NT2/D1 (cell line): Measurements from ENCODE around the gene PRSS27.
A peak's percentile ranks its signal among the peaks of the same experiment; 100 is the strongest.

Experiments used
- DNase-seq: peaks from one replicate; pipeline ENCODE4 v3.0.0-alpha.2; 2011; ENCODE audit warnings: low read depth, low spot score
- H3K27me3 ChIP-seq: 2 replicates; pipeline ENCODE4 v1.6.0; 2011; ENCODE audit warnings: mild to moderate bottlenecking; ENCODE audit not compliant: insufficient read length, insufficient read depth
- H3K36me3 ChIP-seq: 2 replicates; pipeline ENCODE4 v1.6.1; 2011; ENCODE audit warnings: mild to moderate bottlenecking, low read length, mixed read lengths; ENCODE audit not compliant: insufficient read depth, insufficient read length
- H3K4me1 ChIP-seq: 2 replicates; pipeline ENCODE4 v1.5.1; 2011; ENCODE audit not compliant: insufficient read depth, insufficient read length
- H3K4me3 ChIP-seq: 2 replicates; pipeline ENCODE4 v1.5.1; 2011; ENCODE audit warnings: low read depth; ENCODE audit not compliant: insufficient read length
- H3K9ac ChIP-seq: 2 replicates; pipeline ENCODE4 v1.6.0; 2011; ENCODE audit warnings: low read depth; ENCODE audit not compliant: insufficient read length
- H3K9me3 ChIP-seq: 2 replicates; pipeline ENCODE4 v1.5.1; 2011; ENCODE audit warnings: mild to moderate bottlenecking, low read length; ENCODE audit not compliant: insufficient read depth
- SUZ12 ChIP-seq: IDR thresholded peaks from 2 replicates; pipeline ENCODE4 v1.6.1; 2011; ENCODE audit not compliant: insufficient read length, insufficient read depth; ENCODE audit errors: extremely low read depth
- YY1 ChIP-seq: IDR thresholded peaks from 2 replicates; pipeline ENCODE4 v1.6.1; 2011; ENCODE audit not compliant: insufficient read length, insufficient read depth
- ZNF274 ChIP-seq: IDR thresholded peaks from 2 replicates; pipeline ENCODE4 v1.6.1; 2011; ENCODE audit warnings: mild to moderate bottlenecking, low read depth, low read length

The PRSS27 gene

GRCh38 chr16:2751577-2752034, 31.6 kb upstream of the PRSS27 start:
- peaks cover 8% of the 10 kb centered on the region for H3K4me1 ChIP-seq
- peaks cover 46% of the 10 kb centered on the region for H3K36me3 ChIP-seq
- H3K4me3 ChIP-seq = peak overlapping the region; percentile 98
- TF ChIP-seq SUZ12 = no peak
- no peak for TF ChIP-seq ZNF274
- TF ChIP-seq YY1 = no peak
- no peaks in the 10 kb centered on the region for H3K27me3 ChIP-seq
- H3K9me3 ChIP-seq = no peaks in the 10 kb centered on the region
- DNase-seq = peak; percentile 70
- H3K9ac ChIP-seq = peak overlapping the region; percentile 100

- Histone ChIP-seq H3K27me3 (no peaks in the 10 kb centered on the region), H3K4me3 (no peak overlapping the region), H3K36me3 (peaks cover 30% of the 10 kb centered on the region), H3K4me1 (peaks cover 3% of the 10 kb centered on the region), H3K9me3 (no peaks in the 10 kb centered on the region), H3K9ac (no peak overlapping the region)
- DNase-seq = no peak
- no peak for TF ChIP-seq SUZ12
- no peak for TF ChIP-seq ZNF274
- no peak for TF ChIP-seq YY1
These were observed 29.9 kb upstream of the PRSS27 start for GRCh38 chr16:2749936-2750335.

GRCh38 chr16:2749476-2749875, 29.5 kb upstream of the PRSS27 start:
- Histone ChIP-seq H3K9ac (no peak overlapping the region), H3K9me3 (no peaks in the 10 kb centered on the region), H3K27me3 (no peaks in the 10 kb centered on the region), H3K4me1 (peaks cover 3% of the 10 kb centered on the region), H3K36me3 (peaks cover 25% of the 10 kb centered on the region), H3K4me3 (no peak overlapping the region)
- TF ChIP-seq SUZ12 (no peak), YY1 (no peak), ZNF274 (no peak)
- no peak for DNase-seq

- TF ChIP-seq YY1 = no peak
- no peak for TF ChIP-seq ZNF274
- TF ChIP-seq SUZ12 = no peak
- Histone ChIP-seq H3K4me1 (peaks cover 3% of the 10 kb centered on the region), H3K9me3 (no peaks in the 10 kb centered on the region), H3K36me3 (peaks cover 21% of the 10 kb centered on the region), H3K27me3 (no peaks in the 10 kb centered on the region), H3K4me3 (no peak overlapping the region), H3K9ac (no peak overlapping the region)
- DNase-seq = no peak
These were observed 28.9 kb upstream of the PRSS27 start for GRCh38 chr16:2748757-2749455.

GRCh38 chr16:2745961-2746360, 25.9 kb upstream of the PRSS27 start:
- DNase-seq = no peak
- no peak overlapping the region for H3K4me3 ChIP-seq
- TF ChIP-seq SUZ12 (no peak), ZNF274 (no peak), YY1 (no peak)
- peaks cover 15% of the 10 kb centered on the region for H3K36me3 ChIP-seq
- no peaks in the 10 kb centered on the region for H3K27me3 ChIP-seq
- H3K4me1 ChIP-seq = peaks cover 3% of the 10 kb centered on the region
- H3K9me3 ChIP-seq = no peaks in the 10 kb centered on the region
- H3K9ac ChIP-seq = no peak overlapping the region

GRCh38 chr16:2745116-2745890, 25.3 kb upstream of the PRSS27 start:
- H3K27me3 ChIP-seq = no peaks in the 10 kb centered on the region
- H3K36me3 ChIP-seq = peaks cover 15% of the 10 kb centered on the region
- H3K9me3 ChIP-seq = no peaks in the 10 kb centered on the region
- DNase-seq = no peak
- TF ChIP-seq ZNF274 (no peak), YY1 (no peak), SUZ12 (no peak)
- peak overlapping the region; percentile 53 for H3K9ac ChIP-seq
- H3K4me1 ChIP-seq = peaks cover 3% of the 10 kb centered on the region
- H3K4me3 ChIP-seq = no peak overlapping the region

- Histone ChIP-seq H3K9me3 (no peaks in the 10 kb centered on the region), H3K4me3 (no peak overlapping the region), H3K36me3 (peaks cover 10% of the 10 kb centered on the region), H3K9ac (peak overlapping the region; percentile 53), H3K4me1 (peaks cover 7% of the 10 kb centered on the region), H3K27me3 (no peaks in the 10 kb centered on the region)
- TF ChIP-seq YY1 = no peak
- DNase-seq = no peak
These were observed 24.7 kb upstream of the PRSS27 start for GRCh38 chr16:2744711-2745110.
